IPS DF 4.7 (cell line): Measurements from ENCODE around the gene NHLRC4.

Source experiments
- DNase-seq: peaks from one replicate; pipeline ENCODE4 v3.0.0-alpha.2; 2013; ENCODE audit warnings: low spot score; ENCODE audit errors: extremely low read depth

Gene NHLRC4

DNA sequence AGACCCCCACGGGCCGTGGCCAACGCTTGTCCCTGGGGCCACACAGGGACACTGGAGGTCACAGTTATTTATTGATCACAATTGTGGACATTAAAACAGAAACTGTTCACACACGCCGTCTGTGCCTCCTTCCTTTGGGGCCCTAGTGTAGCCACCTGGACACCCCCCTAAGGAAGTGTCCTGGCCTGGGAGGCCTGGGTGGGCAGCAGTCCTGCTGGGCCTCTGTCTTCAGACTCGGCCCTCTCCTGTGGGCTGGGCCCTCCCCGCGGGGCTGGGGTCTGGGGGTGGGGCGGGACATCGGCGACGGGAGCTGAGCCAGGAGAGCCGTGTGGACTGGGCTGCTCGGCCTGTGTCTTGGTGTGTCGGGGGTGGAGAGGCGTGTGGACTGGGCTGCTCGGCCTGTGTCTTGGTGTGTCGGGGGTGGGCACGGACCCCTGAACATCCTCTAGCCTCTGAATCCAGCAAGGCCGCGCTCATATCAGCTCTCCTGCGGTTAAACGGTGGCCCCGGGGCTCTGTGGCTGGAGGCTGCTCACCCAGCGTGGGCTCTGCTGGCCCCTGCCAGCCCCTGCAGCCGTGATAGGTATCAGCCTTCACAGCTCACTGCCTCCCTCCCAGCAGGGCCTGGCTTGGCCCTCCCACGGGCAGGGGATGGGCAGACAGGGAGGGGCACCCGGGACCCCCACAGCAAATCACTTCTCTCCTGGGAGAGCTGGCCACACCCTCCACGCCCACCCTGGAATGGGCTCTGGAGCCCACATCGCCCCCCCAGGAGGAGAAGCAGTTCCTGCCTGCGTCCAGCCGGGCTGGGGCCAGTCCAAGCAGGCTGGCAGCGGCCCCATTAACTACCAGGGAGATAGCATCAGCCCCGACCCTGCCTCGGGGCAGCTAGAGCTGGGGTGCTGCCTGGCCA lies 1.1 kb upstream of the NHLRC4 start:
- DNase-seq = no peak

DNA sequence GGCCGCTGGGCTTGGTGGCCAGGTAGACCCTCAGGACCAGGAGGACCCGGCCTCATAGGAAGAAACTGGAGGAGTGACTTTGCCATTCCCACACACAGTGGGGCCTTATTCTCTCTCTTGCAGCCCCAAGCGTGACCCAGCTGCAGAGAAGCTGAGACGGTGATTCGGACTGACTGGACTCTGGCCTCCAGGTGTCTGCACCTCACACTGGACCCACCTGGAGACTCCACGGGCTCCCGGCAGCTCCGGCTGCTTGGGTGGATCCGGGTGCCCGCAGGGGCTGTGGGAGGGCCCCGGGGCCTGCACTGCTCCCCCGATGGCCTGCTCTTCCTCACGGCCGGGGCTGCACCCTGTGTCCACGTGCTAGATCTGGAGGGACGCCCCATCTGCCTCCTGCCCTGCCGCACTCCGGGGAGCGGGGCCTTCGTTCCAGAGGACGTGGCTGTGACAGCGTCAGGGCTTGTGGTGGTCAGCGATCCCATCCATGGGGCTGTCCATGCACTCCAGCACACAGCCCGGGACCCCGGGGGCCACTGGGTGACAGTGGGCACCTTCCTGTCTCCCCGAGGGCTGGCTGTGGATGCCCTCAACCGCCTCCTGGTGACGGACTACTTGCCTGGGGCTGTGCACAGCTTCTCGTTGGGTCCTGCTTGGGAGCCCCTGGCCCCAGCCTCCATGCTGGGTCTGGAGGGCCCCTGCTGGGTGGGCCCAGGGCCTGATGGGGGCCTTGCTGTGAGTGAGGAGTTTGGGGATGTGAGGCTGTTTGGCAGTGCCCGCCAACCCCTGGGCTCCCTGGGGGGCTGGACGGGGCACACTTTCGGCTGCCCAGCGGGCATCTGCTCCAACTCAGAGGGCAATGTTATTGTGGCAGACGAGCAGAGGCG lies 810 bp downstream of the NHLRC4 start:
- DNase-seq = no peak

- no peak for DNase-seq
These were observed 1.8 kb downstream of the NHLRC4 start for GRCh38 chr16:568401-569258.

DNA sequence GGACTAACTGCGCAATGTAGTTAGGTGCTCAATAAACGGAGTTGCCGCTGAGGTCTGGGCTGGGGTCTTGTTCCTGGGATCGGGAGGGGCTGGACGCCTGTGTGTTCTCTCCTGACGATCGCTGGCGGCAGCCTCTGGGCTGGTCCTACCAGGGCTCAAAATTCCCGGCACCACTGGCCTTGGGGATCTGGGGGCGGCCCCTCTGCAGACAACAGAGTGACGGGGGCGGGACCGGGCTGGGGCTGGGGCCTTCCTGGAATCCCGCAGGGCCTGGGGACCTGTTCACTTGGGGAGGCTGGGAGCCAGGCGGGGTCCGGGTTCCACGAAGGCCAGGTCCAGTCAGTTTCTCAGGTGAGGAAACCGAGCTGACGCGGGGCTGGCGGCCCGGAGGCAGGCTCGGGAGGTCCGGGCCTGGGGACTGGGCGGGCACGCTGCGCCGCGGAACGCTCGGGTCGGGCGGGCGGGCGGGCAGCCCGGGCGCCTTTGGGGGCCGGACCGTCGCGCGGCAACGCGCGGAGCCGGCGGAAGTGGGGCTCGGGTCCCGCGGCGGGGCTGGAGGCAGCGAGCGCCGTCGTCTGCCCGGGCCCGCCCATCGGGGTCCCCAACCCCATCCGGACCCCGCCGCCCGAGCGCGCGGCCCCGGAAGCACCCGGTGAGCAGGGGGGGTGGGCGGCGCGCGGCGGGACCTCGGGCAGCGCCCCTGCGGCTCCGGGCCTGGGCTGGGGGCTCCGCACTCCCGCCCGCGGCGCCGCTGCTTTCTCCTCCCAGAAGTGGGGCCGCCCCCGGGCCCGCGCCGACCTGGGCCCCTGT lies 2.8 kb downstream of the NHLRC4 start, which contains the start of gene PIGQ:
Gene PIGQ (plus strand): TSS at position 524 of the 810 bp plus-strand sequence. CDS start 4,107 bp downstream, outside the sequence.
- DNase-seq = no peak

- no peak for DNase-seq
These were observed 6.3 kb downstream of the NHLRC4 start for GRCh38 chr16:572865-573650.

DNA sequence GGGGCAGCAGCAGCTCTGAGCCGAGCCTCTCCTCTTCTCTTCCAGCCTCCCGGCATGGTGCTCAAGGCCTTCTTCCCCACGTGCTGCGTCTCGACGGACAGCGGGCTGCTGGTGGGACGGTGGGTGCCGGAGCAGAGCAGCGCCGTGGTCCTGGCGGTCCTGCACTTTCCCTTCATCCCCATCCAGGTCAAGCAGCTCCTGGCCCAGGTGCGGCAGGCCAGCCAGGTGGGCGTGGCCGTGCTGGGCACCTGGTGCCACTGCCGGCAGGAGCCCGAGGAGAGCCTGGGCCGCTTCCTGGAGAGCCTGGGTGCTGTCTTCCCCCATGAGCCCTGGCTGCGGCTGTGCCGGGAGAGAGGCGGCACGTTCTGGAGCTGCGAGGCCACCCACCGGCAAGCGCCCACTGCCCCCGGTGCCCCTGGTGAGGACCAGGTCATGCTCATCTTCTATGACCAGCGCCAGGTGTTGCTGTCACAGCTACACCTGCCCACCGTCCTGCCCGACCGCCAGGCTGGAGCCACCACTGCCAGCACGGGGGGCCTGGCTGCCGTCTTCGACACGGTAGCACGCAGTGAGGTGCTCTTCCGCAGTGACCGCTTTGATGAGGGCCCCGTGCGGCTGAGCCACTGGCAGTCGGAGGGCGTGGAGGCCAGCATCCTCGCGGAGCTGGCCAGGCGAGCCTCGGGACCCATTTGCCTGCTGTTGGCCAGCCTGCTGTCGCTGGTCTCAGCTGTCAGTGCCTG lies 7.4 kb downstream of the NHLRC4 start:
- no peak for DNase-seq

GRCh38 chr16:575354-576196 lies 8.8 kb downstream of the NHLRC4 start:
- DNase-seq = no peak

DNA sequence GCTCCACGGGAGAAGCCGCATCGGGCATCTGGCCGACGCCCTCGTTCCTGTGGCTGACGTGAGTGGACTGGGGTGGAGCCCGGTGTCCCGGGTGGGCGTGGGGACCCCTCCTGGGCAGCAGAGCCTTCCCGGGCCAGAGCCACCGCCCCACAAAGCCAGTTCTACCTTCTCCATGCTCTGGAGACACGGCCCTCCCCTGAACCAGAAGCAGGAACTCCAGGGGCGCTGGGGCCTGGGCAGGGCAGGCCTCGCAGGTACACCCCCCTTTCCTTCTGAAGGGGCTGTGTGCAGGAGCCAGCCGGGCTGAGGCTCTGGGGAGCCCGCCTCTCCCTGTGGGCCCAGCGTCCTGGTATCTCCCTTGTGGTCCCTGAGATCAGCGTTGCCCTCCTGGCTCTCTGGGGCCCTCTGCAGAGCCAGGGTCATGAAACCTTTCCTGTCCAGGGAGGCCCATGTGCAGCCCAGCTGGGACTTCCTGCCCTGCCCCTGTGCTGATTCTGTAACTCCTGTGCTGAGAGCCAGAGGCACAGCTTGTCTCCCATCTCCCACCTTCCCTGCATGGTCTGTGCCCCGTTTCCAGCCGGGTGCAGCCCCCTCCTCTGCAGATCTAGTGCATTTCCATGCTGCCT lies 9.5 kb downstream of the NHLRC4 start:
- no peak for DNase-seq

- DNase-seq = no peak
These were observed 10.0 kb downstream of the NHLRC4 start for GRCh38 chr16:576823-577201.

DNA sequence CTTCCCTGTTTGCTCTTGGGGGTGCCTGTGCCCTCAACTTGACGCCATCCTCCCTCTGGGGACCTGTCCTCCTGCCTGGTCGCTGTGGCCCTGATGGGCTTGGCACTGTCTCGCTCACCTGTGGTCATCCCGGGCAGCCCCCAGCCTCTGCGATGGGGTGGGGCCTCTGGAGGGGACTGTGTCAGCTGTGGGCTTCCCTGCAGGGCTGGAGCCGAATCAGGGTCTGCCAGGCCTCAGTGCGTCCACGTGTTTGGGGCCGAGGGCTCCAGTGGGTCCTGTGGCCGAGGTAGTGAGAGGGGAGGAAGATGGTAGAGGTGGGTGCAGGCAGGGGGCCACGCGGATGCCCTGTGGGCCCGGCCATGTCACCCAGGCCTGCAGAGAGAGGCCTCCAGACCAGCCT lies 11.0 kb downstream of the NHLRC4 start:
- no peak for DNase-seq

- no peak for DNase-seq
These were observed 11.5 kb downstream of the NHLRC4 start for GRCh38 chr16:578232-578869.

DNA sequence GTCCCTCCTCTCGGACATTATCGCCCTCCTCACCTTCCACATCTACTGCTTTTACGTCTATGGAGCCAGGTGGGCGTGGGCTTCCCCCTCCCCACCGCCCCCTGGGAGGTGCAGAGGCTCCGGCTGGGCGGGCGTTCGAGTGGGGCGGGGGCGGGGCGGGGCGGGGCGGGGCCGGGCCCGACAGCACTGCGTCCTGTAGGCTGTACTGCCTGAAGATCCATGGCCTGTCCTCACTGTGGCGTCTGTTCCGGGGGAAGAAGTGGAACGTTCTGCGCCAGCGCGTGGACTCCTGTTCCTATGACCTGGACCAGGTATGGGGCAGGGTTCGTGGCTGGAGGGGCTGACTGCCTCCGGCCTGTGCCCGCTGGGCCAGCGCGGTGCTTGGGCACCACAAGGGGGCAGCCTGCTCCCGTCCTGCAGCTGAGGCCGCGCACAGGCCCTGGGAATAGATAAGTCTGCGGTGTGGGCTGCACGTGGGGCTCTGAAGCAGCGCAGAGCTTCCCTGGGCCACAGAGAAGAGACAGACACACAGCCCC lies 12.1 kb downstream of the NHLRC4 start:
- DNase-seq = no peak

GRCh38 chr16:580141-580945 lies 13.5 kb downstream of the NHLRC4 start:
- no peak for DNase-seq

DNA sequence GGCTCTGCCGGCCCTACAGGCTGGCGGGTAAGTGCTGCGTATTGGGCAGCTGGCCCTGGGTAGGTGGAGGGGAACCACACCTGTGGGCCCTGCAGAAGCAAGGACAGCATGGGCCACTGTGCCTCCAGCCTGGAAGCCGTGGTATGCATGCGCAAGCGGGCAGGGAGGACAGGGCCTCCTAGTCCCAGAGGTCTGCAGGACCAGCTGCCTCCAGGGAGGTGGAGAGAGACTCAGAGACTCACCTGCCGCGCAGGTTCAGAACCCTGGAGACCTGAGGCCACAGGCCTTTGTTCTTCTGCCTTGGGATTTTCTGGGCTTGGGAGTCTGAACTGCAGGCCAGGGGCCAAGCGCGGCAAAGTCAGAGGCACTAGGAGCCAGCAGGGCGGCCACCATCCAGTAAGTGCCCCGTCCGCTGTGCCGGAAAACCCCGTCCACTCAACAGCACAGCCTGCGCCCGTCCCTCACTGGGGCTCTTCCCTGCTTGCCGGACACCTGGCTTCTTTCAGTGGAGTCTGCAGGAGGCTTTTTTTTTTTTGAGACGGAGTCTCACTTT lies 14.2 kb downstream of the NHLRC4 start:
- no peak for DNase-seq

DNA sequence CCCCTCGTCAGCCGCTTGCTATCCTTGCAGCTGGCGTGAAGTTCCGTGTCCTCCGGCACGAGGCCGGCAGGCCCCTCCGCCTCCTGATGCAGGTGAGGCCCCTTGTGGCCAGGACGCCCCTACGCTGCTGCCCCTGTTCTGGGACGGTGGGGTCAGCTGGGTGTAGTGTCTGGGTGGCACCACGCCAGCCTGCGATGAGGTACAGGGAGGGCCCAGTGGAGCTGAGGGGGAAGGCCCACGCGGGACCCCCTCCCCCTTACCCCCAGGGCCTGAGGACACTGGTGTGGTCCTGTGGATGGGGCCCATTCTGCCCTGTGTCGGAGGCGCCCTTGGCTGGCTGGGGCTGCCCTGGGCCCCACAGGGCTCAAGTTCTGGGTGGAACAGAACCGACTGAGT lies 15.4 kb downstream of the NHLRC4 start:
- DNase-seq = no peak
